OCI-LY1 (cell line): ENCODE data around the gene CD244.

Experiments used
- H2AFZ ChIP-seq: fragments of 200-600 bp; sonication (generic), shearing (Covaris generic); 2 replicates; pipeline ENCODE4 v1.6.0; 2014; ENCODE audit warnings: antibody characterized with exemption, mild to moderate bottlenecking, low read length
- H3F3A ChIP-seq: fragments of 200-600 bp; sonication (generic), shearing (Covaris generic); 2 replicates; pipeline ENCODE4 v1.6.0; 2014; ENCODE audit warnings: mild to moderate bottlenecking, antibody characterized with exemption, low read length, moderate library complexity; ENCODE audit not compliant: insufficient read depth
- H3K27ac ChIP-seq: fragments of 200-600 bp; sonication (generic); 2 replicates; pipeline ENCODE4 v1.5.1; 2014; ENCODE audit warnings: low read length, mixed run types, mild to moderate bottlenecking, low read depth; ENCODE audit not compliant: poor library complexity, severe bottlenecking
- H3K27me3 ChIP-seq: fragments of 200-600 bp; sonication (generic); 2 replicates; pipeline ENCODE4 v1.6.0; 2014; ENCODE audit warnings: antibody characterized with exemption, mild to moderate bottlenecking, low read length, moderate library complexity; ENCODE audit not compliant: insufficient read depth
- H3K36me3 ChIP-seq: fragments of 200-600 bp; sonication (generic); 2 replicates; pipeline ENCODE4 v1.6.1; 2014; ENCODE audit warnings: mild to moderate bottlenecking, antibody characterized with exemption, low read length, moderate library complexity, mixed read lengths; ENCODE audit not compliant: insufficient read depth
- H3K4me1 ChIP-seq: fragments of 200-600 bp; sonication (generic); 2 replicates; pipeline ENCODE4 v1.5.1; 2014; ENCODE audit warnings: mild to moderate bottlenecking, low read length, moderate library complexity; ENCODE audit not compliant: insufficient read depth, severe bottlenecking
- H3K4me2 ChIP-seq: fragments of 200-600 bp; sonication (generic), shearing (Covaris generic); 2 replicates; pipeline ENCODE4 v1.6.1; 2014; ENCODE audit warnings: low read length
- H3K4me3 ChIP-seq: fragments of 200-600 bp; sonication (generic); 2 replicates; pipeline ENCODE4 v1.5.1; 2014; ENCODE audit warnings: low read length, low read depth, mild to moderate bottlenecking, mixed read lengths; ENCODE audit not compliant: poor library complexity, severe bottlenecking
- H3K79me2 ChIP-seq: fragments of 200-600 bp; shearing (Covaris generic); 2 replicates; pipeline ENCODE4 v1.6.1; 2016; ENCODE audit warnings: mixed run types, low read length, mixed read lengths; ENCODE audit not compliant: insufficient read depth
- H3K9ac ChIP-seq: fragments of 200-600 bp; sonication (generic), shearing (Covaris generic); 2 replicates; pipeline ENCODE4 v1.6.1; 2014; ENCODE audit warnings: mild to moderate bottlenecking, low read length, mixed read lengths
- H3K9me2 ChIP-seq: fragments of 200-600 bp; sonication (generic), shearing (Covaris generic); 2 replicates; pipeline ENCODE4 v1.6.1; 2014; ENCODE audit warnings: low read depth, mild to moderate bottlenecking, low read length, mixed read lengths
- H3K9me3 ChIP-seq: fragments of 200-600 bp; shearing (Covaris generic); 2 replicates; pipeline ENCODE4 v1.6.1; 2014; ENCODE audit warnings: low read length, mixed read lengths
- H4K20me1 ChIP-seq: fragments of 200-600 bp; sonication (generic), shearing (Covaris generic); 2 replicates; pipeline ENCODE4 v1.6.0; 2016; ENCODE audit warnings: mild to moderate bottlenecking, low read length; ENCODE audit not compliant: insufficient read depth
- CTCF ChIP-seq: fragments of 200-600 bp; sonication (generic), shearing (Covaris generic); IDR thresholded peaks from 2 replicates; pipeline ENCODE4 v1.5.1; 2017; ENCODE audit warnings: mild to moderate bottlenecking, antibody characterized with exemption, low read length, moderate library complexity, mixed read lengths
- EZH2 ChIP-seq: fragments of 200-600 bp; sonication (generic), shearing (Covaris generic); IDR thresholded peaks from 2 replicates; pipeline ENCODE4 v1.8.0; 2017; ENCODE audit warnings: borderline replicate concordance, mixed run types, mild to moderate bottlenecking, antibody characterized with exemption, low read length, moderate library complexity, mixed read lengths

CD244 gene

DNA sequence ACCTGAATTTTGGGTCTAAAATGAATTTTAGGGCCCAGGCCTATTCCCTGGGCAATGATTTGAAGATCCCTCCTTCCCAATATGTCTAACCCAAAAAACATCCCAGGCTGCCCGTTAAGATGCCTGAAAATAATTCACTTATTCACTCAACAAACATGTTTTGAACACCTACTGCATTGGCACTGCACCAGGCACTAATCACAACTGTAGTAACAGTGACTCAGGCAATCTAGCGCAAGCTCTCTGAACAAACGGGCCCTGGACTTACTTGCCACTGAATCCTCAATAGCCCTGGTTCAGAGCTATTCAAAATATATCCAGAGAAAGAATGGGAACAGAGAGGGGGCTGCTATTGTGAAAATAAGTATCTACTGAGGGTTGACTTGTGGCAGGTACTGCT is 4.2 kb downstream of the CD244 start:
- H3K9ac ChIP-seq, result no peak overlapping the region
- H2AFZ ChIP-seq, result no peak overlapping the region
- H3K9me3 ChIP-seq, result no peaks in the 10 kb centered on the region
- no peaks in the 10 kb centered on the region for H4K20me1 ChIP-seq
- no peak overlapping the region for H3K4me2 ChIP-seq
- no peaks in the 10 kb centered on the region for H3F3A ChIP-seq
- H3K27ac ChIP-seq, result no peak overlapping the region
- no peaks in the 10 kb centered on the region for H3K9me2 ChIP-seq
- no peaks in the 10 kb centered on the region for H3K79me2 ChIP-seq
- TF ChIP-seq CTCF, result no peak
- TF ChIP-seq EZH2, result no peak
- no peaks in the 10 kb centered on the region for H3K36me3 ChIP-seq
- no peaks in the 10 kb centered on the region for H3K4me1 ChIP-seq
- no peak overlapping the region for H3K4me3 ChIP-seq
- H3K27me3 ChIP-seq, result no peaks in the 10 kb centered on the region

- Histone ChIP-seq H3K9me2 (no peaks in the 10 kb centered on the region), H3K4me2 (no peak overlapping the region), H3K4me3 (no peak overlapping the region), H3K27me3 (no peaks in the 10 kb centered on the region), H3F3A (no peaks in the 10 kb centered on the region), H3K9ac (no peak overlapping the region), H2AFZ (no peak overlapping the region), H3K79me2 (no peaks in the 10 kb centered on the region), H3K9me3 (0 out of 2 replicates have a peak, but pooled peaks cover under 1% of the 10 kb centered on the region), H3K36me3 (no peaks in the 10 kb centered on the region), H4K20me1 (no peaks in the 10 kb centered on the region), H3K4me1 (no peaks in the 10 kb centered on the region), H3K27ac (no peak overlapping the region)
- TF ChIP-seq CTCF, result no peak
- TF ChIP-seq EZH2, result no peak
Observed at GRCh38 chr1:160858097-160858496, 4.6 kb downstream of the CD244 start.

DNA sequence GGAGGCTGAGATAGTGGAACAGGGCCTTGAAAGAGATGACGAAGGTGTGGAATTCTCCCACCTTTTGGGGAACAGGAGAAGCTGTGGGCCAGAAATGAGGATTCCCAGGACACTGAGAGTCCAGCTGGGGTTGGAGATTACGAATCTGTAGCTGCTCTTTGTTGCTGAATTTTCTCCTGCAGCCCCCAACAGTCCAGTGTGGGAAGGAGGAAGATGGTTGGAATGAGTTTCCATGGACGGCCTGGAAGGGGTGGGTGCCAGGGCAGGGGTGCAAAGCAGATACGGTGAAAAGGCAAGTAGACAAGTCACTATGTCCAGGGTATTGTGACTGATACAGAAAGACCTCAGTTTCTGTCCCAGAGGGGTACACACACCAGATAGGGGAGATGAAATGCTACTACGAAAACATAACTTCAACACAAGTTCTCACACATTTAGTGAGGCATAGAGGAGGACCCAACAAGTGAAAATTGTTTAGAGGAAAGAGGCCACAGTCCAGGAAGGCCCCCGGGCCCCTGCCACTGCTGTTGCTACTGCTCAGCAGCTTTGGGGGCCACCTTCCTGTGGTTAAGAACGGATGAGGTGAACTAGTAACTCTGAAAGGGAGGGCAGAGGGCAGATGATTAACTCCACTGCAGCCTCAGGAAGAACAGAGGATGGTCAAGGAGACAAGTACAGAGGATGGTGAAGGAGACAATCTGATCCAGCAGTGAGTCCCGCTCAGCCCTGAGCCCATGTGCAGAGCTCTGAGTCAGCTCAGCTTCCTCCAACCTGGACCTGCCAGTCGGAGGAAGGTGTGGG is 7.3 kb downstream of the CD244 start:
- Histone ChIP-seq H3K79me2 (no peaks in the 10 kb centered on the region), H3K4me1 (no peaks in the 10 kb centered on the region), H3K27ac (no peak overlapping the region), H3K9me2 (no peaks in the 10 kb centered on the region), H3K4me3 (no peak overlapping the region), H3K9ac (no peak overlapping the region), H3K36me3 (no peaks in the 10 kb centered on the region), H3K27me3 (no peaks in the 10 kb centered on the region), H3K9me3 (0 out of 2 replicates have a peak, but pooled peaks cover 3% of the 10 kb centered on the region), H3K4me2 (no peak overlapping the region), H2AFZ (no peak overlapping the region), H4K20me1 (no peaks in the 10 kb centered on the region), H3F3A (no peaks in the 10 kb centered on the region)
- TF ChIP-seq CTCF, result no peak
- TF ChIP-seq EZH2, result no peak
